Measurements from ENCODE around the gene RNF138. TPM values are rescaled to one million over a fixed set of nuclear protein-coding genes. Genes with fewer than 3 reads are reported as not detected.

Gene RNF138
- polyA plus RNA-seq, 1 experiment = 12.5 TPM

DNA sequence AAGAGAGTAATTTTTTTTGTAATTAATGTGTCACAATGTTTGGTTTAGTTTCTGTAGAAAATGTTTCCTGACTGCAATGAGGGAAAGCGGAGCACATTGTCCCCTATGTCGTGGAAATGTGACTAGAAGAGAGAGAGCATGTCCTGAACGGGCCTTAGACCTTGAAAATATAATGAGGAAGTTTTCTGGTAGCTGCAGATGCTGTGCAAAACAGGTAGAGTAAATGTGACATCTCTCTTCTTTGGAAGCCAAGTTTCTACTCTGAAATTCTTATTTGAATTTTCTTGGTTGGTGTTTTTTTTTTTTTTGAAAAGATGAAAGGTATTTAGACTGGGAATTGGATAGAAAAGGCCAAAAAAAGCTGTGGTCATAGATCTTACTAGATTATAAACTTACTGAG is 20.0 kb downstream of the RNF138 start:
- no peaks in the 10 kb centered on the region for H3K9me3 ChIP-seq (ENCODE audit: control insufficient read depth, insufficient read depth, low read length)
- no peaks in the 10 kb centered on the region for H3K27me3 ChIP-seq (ENCODE audit: control insufficient read depth, insufficient read depth, low read length)
- TF ChIP-seq, protein P1, sequence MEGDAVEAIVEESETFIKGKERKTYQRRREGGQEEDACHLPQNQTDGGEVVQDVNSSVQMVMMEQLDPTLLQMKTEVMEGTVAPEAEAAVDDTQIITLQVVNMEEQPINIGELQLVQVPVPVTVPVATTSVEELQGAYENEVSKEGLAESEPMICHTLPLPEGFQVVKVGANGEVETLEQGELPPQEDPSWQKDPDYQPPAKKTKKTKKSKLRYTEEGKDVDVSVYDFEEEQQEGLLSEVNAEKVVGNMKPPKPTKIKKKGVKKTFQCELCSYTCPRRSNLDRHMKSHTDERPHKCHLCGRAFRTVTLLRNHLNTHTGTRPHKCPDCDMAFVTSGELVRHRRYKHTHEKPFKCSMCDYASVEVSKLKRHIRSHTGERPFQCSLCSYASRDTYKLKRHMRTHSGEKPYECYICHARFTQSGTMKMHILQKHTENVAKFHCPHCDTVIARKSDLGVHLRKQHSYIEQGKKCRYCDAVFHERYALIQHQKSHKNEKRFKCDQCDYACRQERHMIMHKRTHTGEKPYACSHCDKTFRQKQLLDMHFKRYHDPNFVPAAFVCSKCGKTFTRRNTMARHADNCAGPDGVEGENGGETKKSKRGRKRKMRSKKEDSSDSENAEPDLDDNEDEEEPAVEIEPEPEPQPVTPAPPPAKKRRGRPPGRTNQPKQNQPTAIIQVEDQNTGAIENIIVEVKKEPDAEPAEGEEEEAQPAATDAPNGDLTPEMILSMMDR (IDR thresholded peaks at IDR 0.05; ENCODE audit: low read depth, low read length) = no peak
- no peak overlapping the region for H3K4me3 ChIP-seq (ENCODE audit: low read depth, low read length)
- DNase-seq (ENCODE audit: low read depth, low spot score) = no peak
- POLR2A ChIA-PET = no interaction called here
- CTCF ChIA-PET = interaction anchor here (0.8 kb wide), 1 partner anchor 10 kb away, joined by 3 read pairs; no protein-coding TSS in a partner anchor
- no peak overlapping the region for H3K27ac ChIP-seq (ENCODE audit: low read depth, low read length)

DNA sequence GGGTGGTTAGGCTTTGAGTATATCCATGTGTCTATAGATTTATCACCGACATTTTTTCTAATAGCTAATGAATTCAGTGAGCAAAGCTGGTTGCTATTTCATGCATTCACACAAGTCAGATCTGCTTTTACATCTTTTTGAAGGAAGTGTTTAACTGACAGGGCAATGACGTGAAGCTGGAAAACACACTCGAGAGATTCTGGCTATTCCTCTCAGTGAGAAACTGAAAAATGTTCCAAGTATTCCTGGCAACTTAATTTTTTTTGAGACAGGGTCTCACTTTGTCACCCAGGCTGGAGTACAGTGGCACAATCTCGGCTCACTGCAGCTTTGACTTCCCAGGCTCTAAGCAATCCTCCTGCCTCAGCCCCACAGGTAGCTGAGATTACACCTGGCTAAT is 21.2 kb downstream of the RNF138 start:
- Histone ChIP-seq H3K9me3 (ENCODE audit: control insufficient read depth, insufficient read depth, low read length) (no peaks in the 10 kb centered on the region), H3K4me3 (ENCODE audit: low read depth, low read length) (no peak overlapping the region), H3K27ac (ENCODE audit: low read depth, low read length) (no peak overlapping the region), H3K27me3 (ENCODE audit: control insufficient read depth, insufficient read depth, low read length) (no peaks in the 10 kb centered on the region)
- no peak for DNase-seq (ENCODE audit: low read depth, low spot score)
- ChIA-PET POLR2A (no interaction called here), CTCF (no interaction called here)
- TF ChIP-seq, protein P1 (IDR thresholded peaks at IDR 0.05; ENCODE audit: low read depth, low read length) = no peak

DNA sequence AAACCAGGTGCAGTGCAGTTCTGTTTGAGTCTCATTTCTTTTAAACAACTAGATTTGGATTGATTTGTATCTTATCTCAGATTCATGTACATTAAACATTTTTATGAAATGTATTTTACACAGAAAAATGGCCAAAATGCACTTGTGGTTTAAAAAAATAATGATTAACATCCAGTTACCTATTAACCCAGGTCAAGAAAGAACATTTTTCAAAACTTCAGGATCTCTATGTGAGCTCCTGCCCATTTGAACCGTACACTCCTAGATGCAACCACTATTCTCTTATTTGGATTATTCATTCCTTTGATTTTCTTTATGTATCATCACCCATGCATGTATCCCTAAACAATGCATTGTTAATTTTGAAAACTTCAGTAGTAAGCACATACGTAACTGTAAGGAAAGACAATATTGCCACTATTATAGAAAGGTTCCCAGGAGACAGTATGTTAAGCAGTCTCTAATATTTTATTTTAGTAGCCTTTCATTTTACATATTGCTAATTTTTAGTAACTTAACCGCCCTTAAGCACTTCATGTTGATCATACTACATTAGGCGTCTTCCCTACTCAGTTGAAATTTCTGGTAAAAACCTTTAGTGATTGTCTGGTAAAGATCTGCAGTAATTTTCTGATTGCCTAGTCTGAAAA is 22.7 kb downstream of the RNF138 start:
- Histone ChIP-seq H3K9me3 (ENCODE audit: control insufficient read depth, insufficient read depth, low read length) (no peaks in the 10 kb centered on the region), H3K27me3 (ENCODE audit: control insufficient read depth, insufficient read depth, low read length) (no peaks in the 10 kb centered on the region), H3K27ac (ENCODE audit: low read depth, low read length) (no peak overlapping the region), H3K4me3 (ENCODE audit: low read depth, low read length) (no peak overlapping the region)
- ChIA-PET CTCF (interaction anchor here (1.5 kb wide), 1 partner anchor 43 kb away, joined by 3 read pairs; no protein-coding TSS in a partner anchor), POLR2A (no interaction called here)
- TF ChIP-seq, protein P1 (IDR thresholded peaks at IDR 0.05; ENCODE audit: low read depth, low read length) = no peak
- no peak for DNase-seq (ENCODE audit: low read depth, low spot score)

DNA sequence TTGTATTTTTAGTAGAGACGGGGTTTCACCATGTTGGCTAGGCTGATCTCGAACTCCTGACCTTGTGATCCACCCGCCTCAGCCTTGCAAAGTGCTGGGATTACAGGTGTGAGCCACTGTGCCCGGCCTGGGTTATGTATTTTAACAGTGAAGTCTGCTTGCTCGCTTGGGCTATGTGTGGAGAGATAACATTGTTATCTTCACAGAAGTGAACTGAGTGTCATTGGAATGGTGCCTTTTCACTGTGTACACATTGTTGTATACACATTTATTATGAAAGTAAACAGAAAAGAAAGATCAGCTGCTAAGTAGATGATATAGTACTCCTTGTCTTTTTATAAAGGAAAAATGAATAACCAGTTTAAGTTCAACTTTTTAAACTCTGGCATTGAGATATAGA is 30.4 kb downstream of the RNF138 start:
- H3K27me3 ChIP-seq (ENCODE audit: control insufficient read depth, insufficient read depth, low read length) = no peaks in the 10 kb centered on the region
- no peaks in the 10 kb centered on the region for H3K9me3 ChIP-seq (ENCODE audit: control insufficient read depth, insufficient read depth, low read length)
- DNase-seq (ENCODE audit: low read depth, low spot score) = no peak
- TF ChIP-seq, protein P1 (IDR thresholded peaks at IDR 0.05; ENCODE audit: low read depth, low read length) = no peak
- H3K27ac ChIP-seq (ENCODE audit: low read depth, low read length) = no peak overlapping the region
- ChIA-PET CTCF (interaction anchor here (0.7 kb wide), 1 partner anchor 10 kb away, joined by 3 read pairs; no protein-coding TSS in a partner anchor), POLR2A (no interaction called here)
- no peak overlapping the region for H3K4me3 ChIP-seq (ENCODE audit: low read depth, low read length)

DNA sequence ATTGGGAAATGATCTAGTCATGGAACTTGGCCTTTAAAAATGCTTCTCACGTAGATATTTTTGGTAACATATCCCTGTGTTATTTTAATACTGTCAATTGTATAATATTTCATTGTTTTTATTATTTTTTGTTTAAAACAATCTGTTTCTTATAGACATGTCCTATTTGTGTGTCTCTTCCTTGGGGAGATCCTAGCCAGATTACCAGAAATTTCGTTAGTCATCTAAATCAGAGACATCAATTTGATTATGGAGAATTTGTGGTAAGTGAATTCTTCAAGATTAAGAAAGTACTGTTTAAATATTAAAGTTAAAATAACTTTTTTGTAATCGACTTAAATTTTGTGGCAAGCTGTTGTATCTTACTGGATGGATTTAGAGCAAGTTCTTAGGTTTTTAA is 34.9 kb downstream of the RNF138 start:
- H3K27ac ChIP-seq (ENCODE audit: low read depth, low read length) = no peak overlapping the region
- DNase-seq (ENCODE audit: low read depth, low spot score) = no peak

More for the DNA sequence above, 34.9 kb downstream of the RNF138 start:
- no peak overlapping the region for H3K4me3 ChIP-seq (ENCODE audit: low read depth, low read length)
- H3K27me3 ChIP-seq (ENCODE audit: control insufficient read depth, insufficient read depth, low read length) = no peaks in the 10 kb centered on the region
- TF ChIP-seq, protein P1 (IDR thresholded peaks at IDR 0.05; ENCODE audit: low read depth, low read length) = no peak
- H3K9me3 ChIP-seq (ENCODE audit: control insufficient read depth, insufficient read depth, low read length) = no peaks in the 10 kb centered on the region
- ChIA-PET POLR2A (no interaction called here), CTCF (no interaction called here)

Data from AG04450 (cell line).